K562 (cell line): ENCODE results near the gene STX11. TPM values are rescaled to one million over a fixed set of nuclear protein-coding genes. Genes with fewer than 3 reads are reported as not detected.

Experiments
- CBFA2T3 ChIP-seq: fragments of 450-650 bp; IDR thresholded peaks from 2 replicates; pipeline ENCODE4 v1.6.1; 2017
- CTCF ChIP-seq, 3 experiments: IDR thresholded peaks in 2 of 3; conservative IDR thresholded peaks in 1 of 3; 2 replicates each; pipeline ENCODE4 v1.5.1; 2011 to 2012; ENCODE audit warnings: low read length in 3 of 3, mild to moderate bottlenecking in 3 of 3, control low read depth in 2 of 3, improper control_type of control experiment in 1 of 3, inconsistent platforms in 1 of 3, low read depth in 1 of 3, mixed read lengths in 1 of 3, moderate library complexity in 1 of 3; ENCODE audit not compliant: insufficient read depth in 2 of 3
- EP400 ChIP-seq: fragments of 450-650 bp; IDR thresholded peaks from 2 replicates; pipeline ENCODE4 v1.6.1; 2017; ENCODE audit warnings: antibody characterized with exemption, mild to moderate bottlenecking, moderate library complexity
- GMEB1 ChIP-seq: fragments of 250-450 bp; sonication (Bioruptor Pico); IDR thresholded peaks from 2 replicates; pipeline ENCODE4 v1.4.0; 2020; ENCODE audit warnings: mild to moderate bottlenecking
- GTF2A2 ChIP-seq: IDR thresholded peaks from 2 replicates; pipeline ENCODE4 v1.6.1; 2016; ENCODE audit warnings: mild to moderate bottlenecking, missing genetic modification characterization, missing compliant biosample characterization
- ID3 ChIP-seq, 2 experiments: fragments of 250-450 bp in 1 of 2; fragments of 450-650 bp in 1 of 2; sonication (Bioruptor Pico) in 1 of 2; IDR thresholded peaks; 2 replicates each; pipeline versions ENCODE4 v1.6.1 to v1.8.0; 2016 to 2021; ENCODE audit warnings: mild to moderate bottlenecking in 2 of 2, moderate library complexity in 2 of 2, missing compliant biosample characterization in 1 of 2, missing genetic modification characterization in 1 of 2
- MAFF ChIP-seq: IDR thresholded peaks from 2 replicates; pipeline ENCODE4 v1.6.1; 2012; ENCODE audit warnings: low read length, improper control_type of control experiment
- MCM5 ChIP-seq: fragments of 450-650 bp; IDR thresholded peaks from 2 replicates; pipeline ENCODE4 v1.6.1; 2016; ENCODE audit warnings: low read depth
- NBN ChIP-seq: fragments of 450-650 bp; IDR thresholded peaks from 2 replicates; pipeline ENCODE4 v1.6.1; 2016; ENCODE audit warnings: low read depth, mild to moderate bottlenecking
- NCOR1 ChIP-seq: fragments of 450-650 bp; IDR thresholded peaks from 2 replicates; pipeline ENCODE4 v1.6.1; 2016; ENCODE audit warnings: mild to moderate bottlenecking, moderate library complexity
- NFE2 ChIP-seq: IDR thresholded peaks from 2 replicates; pipeline ENCODE4 v1.6.1; 2014; ENCODE audit warnings: antibody characterized with exemption, low read depth
- POLR3G ChIP-seq: IDR thresholded peaks from 2 replicates; pipeline ENCODE4 v1.6.1; 2011; ENCODE audit not compliant: insufficient read length, insufficient replicate concordance; ENCODE audit errors: extremely low read depth
- RBM14 ChIP-seq: fragments of 200-400 bp; formaldehyde crosslinking; IDR thresholded peaks from 2 replicates; pipeline ENCODE4 v1.6.1; 2018; ENCODE audit warnings: low read depth, mild to moderate bottlenecking, low read length, moderate library complexity, borderline replicate concordance; ENCODE audit not compliant: insufficient read depth
- RNF219 ChIP-seq: fragments of 250-450 bp; sonication (Bioruptor Pico); IDR thresholded peaks from 2 replicates; pipeline ENCODE4 v1.5.0; 2022; ENCODE audit warnings: mild to moderate bottlenecking
- SIN3B ChIP-seq: fragments of 450-650 bp; IDR thresholded peaks from 2 replicates; pipeline ENCODE4 v1.6.1; 2017; ENCODE audit warnings: low read depth, mild to moderate bottlenecking, moderate library complexity
- TRIM25 ChIP-seq: fragments of 450-650 bp; IDR thresholded peaks from 2 replicates; pipeline ENCODE4 v1.7.0; 2016; ENCODE audit warnings: borderline replicate concordance
- ZNF3 ChIP-seq: fragments of 250-450 bp; sonication (Bioruptor Pico); IDR thresholded peaks from 2 replicates; pipeline ENCODE4 v1.5.0; 2021; ENCODE audit warnings: mild to moderate bottlenecking, moderate library complexity
- ZNF668 ChIP-seq: fragments of 250-450 bp; sonication (Bioruptor Pico); IDR thresholded peaks from 2 replicates; pipeline ENCODE4 v1.8.0; 2022; ENCODE audit warnings: mild to moderate bottlenecking, inconsistent platforms
- ZNF717 ChIP-seq: fragments of 250-450 bp; sonication (Bioruptor Pico); IDR thresholded peaks from 2 replicates; pipeline ENCODE4 v1.5.0; 2021
- ZNF785 ChIP-seq: fragments of 250-450 bp; sonication (Bioruptor Pico); IDR thresholded peaks from 2 replicates; pipeline ENCODE4 v1.4.0; 2020; ENCODE audit warnings: mild to moderate bottlenecking
- polyA plus RNA-seq, 8 experiments: library from polyadenylated mRNA; depleted of rRNA in 4 of 8; stranded (reverse) in 5 of 8; unstranded in 3 of 8; fragments of >200 nt; fragmentation: Nextera tagmentation in 2 of 8; fragmentation: Illumina TruSeq in 1 of 8; extraction: Ambion mirVana in 2 of 8; extraction: Trizol in 1 of 8; gene quantifications; 2 replicates each; pipeline versions ENCODE4 v1.2.1 to v1.2.3, GENCODE V29; 2011 to 2014; ENCODE audit warnings: inconsistent platforms in 1 of 8, missing spikeins in 1 of 8
- total RNA-seq, 7 experiments: library from RNA; depleted of rRNA in 6 of 7; stranded (reverse); fragments of >200 nt in 6 of 7; fragmentation: Illumina TruSeq in 2 of 7; extraction: Trizol in 2 of 7; gene quantifications; 2 replicates each; pipeline versions ENCODE4 v1.2.1 to v1.2.3, GENCODE V29; 2011 to 2021; ENCODE audit warnings: low replicate concordance in 1 of 7

STX11 gene
- total and polyA plus RNA-seq, 9 of the 15 experiments (the other 6 are each of a cell fraction or from before 2014, with no cell fraction given) = 0.06 to 0.73 (median 0.40) TPM

- TF ChIP-seq CTCF (IDR thresholded peaks at IDR 0.05 in 2 of 3, conservative IDR thresholded peaks at IDR 0.05 in 1 of 3; ENCODE audit: insufficient read depth in 2 of 3, low read depth in 1 of 3, low read length in 3 of 3) = peak; percentile 75 to 90 (median 76)
- TF ChIP-seq EP400 = peak; percentile 87
- no peak for TF ChIP-seq ZNF785 (CRISPR knock-in tag)
- peak; percentile 82; the same call in 1 of the 2 replicates for TF ChIP-seq RBM14
- no peak for TF ChIP-seq RNF219 (CRISPR knock-in tag)
- peak; percentile 6; the same call in 1 of the 2 replicates for TF ChIP-seq MAFF
- no peak; the same call in 1 of the 2 replicates for TF ChIP-seq NCOR1
- no peak for TF ChIP-seq ID3 (CRISPR knock-in tag; IDR thresholded peaks at IDR 0.05)
- TF ChIP-seq ID3 (tag; IDR thresholded peaks at IDR 0.05) = peak; percentile 65; the same call in 1 of the 2 replicates
- TF ChIP-seq SIN3B = 0 out of 2 replicates have a peak, but pooled peaks have one; percentile 14
- no peak for TF ChIP-seq CBFA2T3
- no peak for TF ChIP-seq ZNF717 (CRISPR knock-in tag)
- no peak for TF ChIP-seq NFE2
- no peak for TF ChIP-seq ZNF668
- peak; percentile 97 for TF ChIP-seq POLR3G
- no peak for TF ChIP-seq ZNF3
- peak; percentile 69; the same call in 1 of the 2 replicates for TF ChIP-seq NBN
- no peak for TF ChIP-seq MCM5
- no peak for TF ChIP-seq GTF2A2
- peak; percentile 29; the same call in 1 of the 2 replicates for TF ChIP-seq GMEB1 (CRISPR knock-in tag)
- TF ChIP-seq TRIM25 = no peak
These were observed 65.8 kb downstream of the STX11 start (continued) for GRCh38 chr6:144215932-144216667.
